ENCODE results near the gene ITGA5.
A peak's percentile ranks its signal among the peaks of the same experiment; 100 is the strongest.

- peak; percentile 87 to 97 (median 92) for TF ChIP-seq CTCF (IDR thresholded peaks at IDR 0.05)
- no peak for TF ChIP-seq POLR2A (IDR thresholded peaks at IDR 0.05)
These were observed 48.8 kb downstream of the ITGA5 start for GRCh38 chr12:54370171-54370730.

Data from body of pancreas (tissue), 4 donors.